NCI-H146 (cell line): ENCODE measurements around the gene NLGN1.

Source experiments
- DNase-seq: peaks from one replicate; lab custom pipeline; 2025; lab: John Stamatoyannopoulos, UW

Gene NLGN1

GRCh38 chr3:173843060-173843459 lies 445.5 kb downstream of the NLGN1 start:
- no peak for DNase-seq

DNA sequence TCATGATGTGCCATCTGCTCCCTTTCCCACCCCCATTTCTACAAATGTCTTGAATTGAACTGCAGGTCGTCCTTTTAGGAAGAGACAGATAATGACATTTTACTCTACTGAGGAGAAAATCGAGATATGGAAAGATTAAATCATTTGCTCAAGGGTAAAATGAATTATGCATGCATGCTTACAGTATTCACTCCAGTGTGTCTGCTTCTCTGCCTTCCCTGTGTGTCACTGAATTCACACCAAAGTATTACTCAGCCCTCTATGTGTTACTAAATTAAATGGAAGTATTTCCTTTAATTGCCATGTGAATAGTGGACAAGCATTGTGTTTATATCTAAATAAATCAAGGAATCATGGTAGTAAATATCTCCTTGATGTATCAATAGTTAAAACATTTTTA lies 449.0 kb downstream of the NLGN1 start:
- DNase-seq, result no peak

GRCh38 chr3:173849489-173849888 lies 451.9 kb downstream of the NLGN1 start:
- DNase-seq, result no peak

DNA sequence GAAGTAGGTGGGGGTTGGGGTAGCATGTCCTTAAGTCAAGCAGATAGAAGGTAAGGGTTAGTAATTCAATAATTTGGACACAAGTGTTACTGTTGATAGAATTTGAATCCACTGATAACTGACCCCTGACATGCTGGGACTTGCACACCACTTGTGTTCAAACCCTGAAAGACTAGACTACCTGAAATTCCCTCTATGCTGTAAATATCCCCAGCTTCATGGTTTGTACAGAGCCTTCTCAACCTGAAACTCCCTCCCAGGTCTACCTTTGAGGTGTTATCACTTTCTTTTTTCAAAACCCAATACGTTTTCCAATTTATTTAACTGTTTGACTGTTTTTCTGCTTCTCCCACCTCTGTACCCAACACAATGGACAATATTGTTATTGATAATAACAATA lies 459.6 kb downstream of the NLGN1 start:
- DNase-seq, result no peak

DNA sequence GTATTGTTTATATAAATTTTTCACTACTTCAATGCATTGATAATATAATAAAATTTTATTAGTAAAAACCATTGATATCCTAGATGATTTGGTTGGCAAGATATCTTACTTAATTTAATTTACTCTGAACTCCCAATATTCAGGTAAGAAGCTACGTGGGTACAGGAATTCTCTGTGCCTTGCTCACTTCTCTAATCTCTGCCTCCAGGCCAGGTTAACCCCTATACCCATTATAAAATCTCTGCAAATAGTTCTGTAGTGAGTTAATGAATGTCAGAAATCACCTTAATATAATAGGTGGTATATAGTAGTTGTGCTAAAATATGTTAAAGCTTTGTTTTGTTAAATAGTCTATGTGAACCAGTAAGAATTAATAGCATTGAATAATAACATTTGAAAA lies 465.2 kb downstream of the NLGN1 start:
- no peak for DNase-seq

GRCh38 chr3:173863551-173863950 lies 466.0 kb downstream of the NLGN1 start:
- no peak for DNase-seq

DNA sequence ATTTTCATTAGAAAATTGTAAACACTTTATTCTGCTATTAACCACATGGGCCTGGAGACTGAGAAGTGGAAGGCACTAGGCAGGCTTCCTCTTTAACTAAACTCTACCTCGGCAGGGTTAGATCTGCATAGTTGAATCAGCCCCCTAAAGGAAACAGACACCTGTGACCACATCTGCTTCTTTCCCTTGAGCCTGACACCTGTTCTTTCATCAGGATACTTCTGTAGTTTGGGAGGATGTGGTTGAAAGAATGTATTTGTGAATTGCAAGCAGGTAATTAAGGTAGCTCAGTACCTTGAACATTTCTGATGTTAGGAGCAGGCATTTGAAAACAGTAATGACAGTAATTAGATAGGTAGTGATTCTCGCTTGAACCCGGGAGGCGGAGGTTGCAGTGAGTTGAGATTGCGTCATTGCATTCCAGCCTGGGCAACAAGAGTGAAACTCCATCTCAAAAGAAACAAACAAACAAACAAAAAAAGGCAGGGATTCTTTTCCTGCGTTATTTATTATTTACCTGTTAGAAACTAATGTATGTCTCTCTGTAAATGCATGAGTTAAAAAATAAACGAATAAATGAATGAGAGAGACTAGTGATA lies 468.5 kb downstream of the NLGN1 start:
- DNase-seq, result no peak

GRCh38 chr3:173869766-173870165 lies 472.2 kb downstream of the NLGN1 start:
- DNase-seq, result no peak

- DNase-seq, result no peak
These were observed 473.4 kb downstream of the NLGN1 start for GRCh38 chr3:173870976-173871375.

DNA sequence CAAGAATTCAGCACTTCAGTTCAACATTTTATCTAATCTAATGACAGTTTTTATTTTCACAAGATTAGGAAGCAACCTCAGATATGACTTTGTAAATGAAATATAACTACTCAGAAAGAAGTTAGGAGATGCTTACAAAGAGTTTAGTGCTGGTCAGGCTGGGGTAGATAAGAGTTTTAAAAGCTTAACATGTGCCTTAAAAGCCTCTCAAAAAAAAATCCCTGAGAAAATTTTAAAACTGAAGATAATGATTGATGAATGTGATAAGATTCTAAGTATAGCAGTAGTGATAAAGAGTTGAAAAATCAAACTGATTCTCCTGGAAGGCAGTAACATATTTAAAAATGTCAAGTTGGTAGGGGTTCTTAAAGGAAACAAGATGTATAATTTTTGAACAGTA lies 478.2 kb downstream of the NLGN1 start:
- no peak for DNase-seq

- DNase-seq, result no peak
These were observed 478.9 kb downstream of the NLGN1 start for GRCh38 chr3:173876476-173876875.

DNA sequence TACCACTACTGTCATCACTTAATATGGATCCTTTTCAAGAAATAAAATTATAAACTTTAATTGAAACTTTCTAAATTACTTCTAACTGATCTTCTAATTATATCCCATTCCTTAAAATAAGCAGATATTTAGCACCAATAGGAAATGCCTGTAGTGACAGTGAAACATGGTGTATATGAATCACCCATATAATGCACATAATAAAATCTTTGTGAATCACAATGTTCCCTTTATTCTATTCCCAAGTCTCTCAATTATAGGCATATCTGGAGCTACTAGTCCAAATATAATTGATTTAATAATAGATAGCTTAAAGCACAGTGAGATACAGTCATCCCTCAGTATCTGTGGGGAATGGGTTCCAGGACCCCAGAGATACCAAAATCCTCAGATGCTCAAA lies 490.3 kb downstream of the NLGN1 start:
- DNase-seq, result no peak

DNA sequence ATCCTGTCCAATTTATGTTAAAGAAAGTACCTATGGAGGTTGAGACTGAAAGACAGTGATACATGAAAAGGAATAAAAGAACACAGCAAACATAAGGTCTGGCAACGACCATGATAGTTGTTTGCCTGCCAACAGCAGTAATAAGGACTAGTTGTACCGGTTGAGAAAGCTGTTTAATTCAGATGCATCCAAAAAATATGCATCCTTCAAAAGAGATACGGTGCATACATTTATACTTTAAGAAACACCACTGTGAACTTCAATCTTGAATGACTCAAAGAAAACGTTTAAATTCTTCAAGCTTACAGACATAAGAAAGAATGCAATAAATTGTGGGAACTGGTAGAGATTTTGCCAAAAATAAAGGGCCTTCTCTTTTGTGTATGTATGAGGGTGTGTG lies 492.1 kb downstream of the NLGN1 start:
- DNase-seq, result no peak

DNA sequence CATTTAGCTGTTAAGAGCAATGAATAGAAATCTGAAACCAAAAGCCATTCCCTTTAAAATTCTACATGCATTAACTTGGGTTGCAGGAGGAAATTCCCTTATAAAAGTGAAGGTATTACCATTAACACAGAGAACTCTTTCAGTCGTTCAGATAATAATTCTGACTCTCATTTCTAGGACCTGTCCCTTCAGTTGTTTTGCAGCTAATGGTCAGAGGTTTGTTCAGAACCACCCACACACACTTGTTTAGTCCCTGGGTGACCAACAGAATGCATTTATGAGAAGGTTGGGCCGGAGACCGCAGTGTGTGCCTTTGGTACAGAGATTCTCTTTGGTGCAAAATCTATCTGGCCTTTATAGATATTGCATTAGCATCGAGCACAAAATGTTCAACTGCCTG lies 492.5 kb downstream of the NLGN1 start:
- no peak for DNase-seq

GRCh38 chr3:173891272-173892100 lies 493.9 kb downstream of the NLGN1 start:
- no peak for DNase-seq

- DNase-seq, result no peak
These were observed 495.0 kb downstream of the NLGN1 start for GRCh38 chr3:173892547-173892946.

DNA sequence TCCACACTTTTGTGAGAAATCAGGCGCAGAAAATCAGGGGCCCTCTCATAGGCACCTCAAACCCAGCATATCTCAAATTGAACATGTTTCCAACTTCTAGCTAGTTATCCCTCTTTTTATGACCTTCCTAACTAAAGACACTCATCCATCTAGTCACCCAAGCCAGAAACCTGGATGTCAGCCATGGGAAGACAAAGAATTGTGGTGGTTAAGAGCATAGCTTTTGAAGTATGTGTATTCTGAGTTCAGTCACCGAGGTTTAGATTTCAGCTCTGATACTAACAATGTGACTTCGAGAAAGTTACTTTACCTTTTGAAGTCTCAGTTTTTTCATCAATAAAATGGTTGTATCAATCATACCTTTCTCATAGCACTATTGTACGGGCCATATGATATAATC lies 495.5 kb downstream of the NLGN1 start:
- no peak for DNase-seq

GRCh38 chr3:173893835-173894234 lies 496.3 kb downstream of the NLGN1 start:
- DNase-seq, result no peak

GRCh38 chr3:173897631-173898030 lies 500.1 kb downstream of the NLGN1 start:
- DNase-seq, result peak; percentile 8

DNA sequence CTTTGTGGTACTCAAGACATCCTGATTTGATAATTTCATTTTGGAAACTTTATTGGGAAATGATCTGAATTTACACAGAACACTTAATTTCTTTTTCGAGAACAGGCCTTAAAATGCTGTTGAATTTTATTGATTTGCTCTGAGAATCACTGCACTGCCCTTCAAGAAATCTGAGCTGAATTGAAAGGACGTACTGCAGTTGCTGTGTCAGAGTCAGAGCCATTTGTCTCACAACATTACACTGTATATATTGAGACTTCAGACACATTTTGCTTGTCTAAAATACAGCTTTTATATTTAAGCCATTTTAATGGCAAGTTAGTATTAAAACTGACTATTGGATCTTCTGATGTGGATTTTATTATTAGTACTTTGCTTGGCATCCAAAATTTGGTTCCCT lies 504.1 kb downstream of the NLGN1 start:
- DNase-seq, result no peak

- DNase-seq, result no peak
These were observed 504.9 kb downstream of the NLGN1 start for GRCh38 chr3:173902401-173902800.

- no peak for DNase-seq
These were observed 505.3 kb downstream of the NLGN1 start for GRCh38 chr3:173902871-173903270.

DNA sequence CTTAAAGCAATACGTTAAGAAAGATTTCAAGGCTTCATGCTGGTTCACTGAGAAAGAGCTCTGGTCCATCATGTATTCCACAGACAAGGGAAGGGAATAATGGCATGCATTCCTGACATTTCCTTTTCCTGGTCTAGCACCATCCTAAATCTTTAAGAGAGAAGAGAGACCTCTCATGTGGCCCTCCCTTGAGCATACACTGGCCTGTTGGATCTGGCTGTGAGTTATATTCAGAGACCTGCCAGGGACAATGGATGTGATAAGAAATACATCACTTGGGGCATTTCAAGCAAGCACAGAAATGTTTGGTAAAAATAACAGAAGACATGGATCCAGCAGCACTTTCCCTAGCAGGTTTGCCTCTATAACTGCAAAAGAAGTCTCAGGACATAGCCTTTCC lies 507.8 kb downstream of the NLGN1 start:
- no peak for DNase-seq

- peak; percentile 88 for DNase-seq
These were observed 513.9 kb downstream of the NLGN1 start for GRCh38 chr3:173911446-173911845.
